Measurements from ENCODE around the gene YOD1.
"Not testable (repeated sequence)": the region's sequence is repeated elsewhere in the genome, so short reads cannot be mapped to it uniquely, and the experiment has no call there.

Gene YOD1

DNA sequence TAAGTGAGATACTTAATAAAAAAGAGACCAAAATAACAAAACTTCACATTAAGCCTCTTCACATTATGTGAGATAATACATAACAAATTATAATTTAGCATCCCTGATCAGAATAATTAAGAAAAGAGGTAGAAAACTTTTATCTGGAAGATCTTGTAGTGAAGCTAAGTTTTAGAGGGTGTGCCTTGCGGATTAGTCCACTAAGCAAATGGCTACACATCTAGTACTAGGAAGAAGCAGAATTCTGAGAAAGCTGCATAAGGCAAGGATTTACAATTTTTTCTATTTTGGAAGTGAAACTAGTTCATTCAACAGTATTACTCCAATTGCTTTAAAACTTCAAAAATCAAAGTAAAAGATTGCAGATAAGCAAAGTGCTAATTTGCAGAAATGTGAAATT, 3.5 kb downstream of the YOD1 start:
- DNase-seq = no peak

DNA sequence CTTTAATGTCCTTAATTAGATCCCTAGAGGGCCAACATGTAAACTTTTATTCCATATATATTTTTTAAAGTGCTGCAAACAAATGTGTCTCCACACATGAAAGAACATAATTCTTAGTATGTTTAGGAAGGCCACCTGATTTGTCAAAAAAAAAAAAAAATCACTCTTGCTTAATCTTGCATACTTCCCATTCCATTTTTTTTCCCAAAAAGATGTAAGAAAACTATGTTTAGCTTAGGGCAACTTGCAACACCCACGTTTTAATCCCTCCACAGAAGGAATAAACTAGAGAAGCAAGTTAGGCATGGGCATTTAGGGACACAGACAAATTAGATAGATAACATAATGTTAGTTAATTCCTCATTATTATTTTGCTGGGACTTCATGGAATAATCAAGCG, 5.6 kb downstream of the YOD1 start:
- no peak for DNase-seq

GRCh38 chr1:207041397-207041796, 9.6 kb downstream of the YOD1 start:
- not testable (repeated sequence) for DNase-seq

DNA sequence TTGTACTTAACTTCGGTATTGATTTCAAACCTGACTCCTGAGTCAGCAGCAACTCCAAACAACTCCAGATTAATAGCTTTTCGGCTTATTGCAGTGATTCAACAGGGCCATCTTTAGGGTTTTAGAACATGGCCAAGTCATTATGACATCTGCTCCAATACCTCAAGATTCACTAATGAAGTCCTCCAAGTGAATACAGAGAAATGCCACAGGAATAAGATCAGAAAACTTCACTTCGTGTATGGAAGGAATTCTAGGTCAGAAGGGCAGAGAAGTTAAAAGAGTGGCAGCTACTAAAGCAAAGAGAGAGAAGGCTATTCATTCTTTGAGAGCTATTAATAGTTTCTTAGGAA, 10.9 kb downstream of the YOD1 start:
- no peak for DNase-seq

- DNase-seq = no peak
Observed at GRCh38 chr1:207039380-207040180, 11.4 kb downstream of the YOD1 start.

DNA sequence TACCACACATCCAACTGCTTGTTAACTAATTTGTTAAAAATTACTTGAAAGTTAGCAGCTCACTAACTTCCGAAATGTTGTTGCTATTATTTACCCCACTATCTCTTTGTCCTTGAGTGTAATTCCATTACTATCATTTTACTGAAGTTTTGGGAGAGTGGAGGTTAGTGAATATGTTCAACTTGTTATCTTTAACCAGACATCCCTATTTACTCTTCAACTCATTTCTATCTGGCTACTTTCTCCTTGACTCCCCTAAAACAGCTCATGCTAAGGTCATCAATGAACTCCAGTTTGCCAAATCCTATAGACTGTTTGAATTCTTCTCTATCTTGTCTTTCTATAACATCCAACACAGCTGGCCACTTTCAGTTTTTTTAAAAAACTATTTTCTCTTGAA, 14.1 kb downstream of the YOD1 start:
- no peak for DNase-seq

GRCh38 chr1:207035877-207036551, 15.0 kb downstream of the YOD1 start:
- DNase-seq = no peak

GRCh38 chr1:207034998-207035397, 16.0 kb downstream of the YOD1 start:
- DNase-seq = no peak

DNA sequence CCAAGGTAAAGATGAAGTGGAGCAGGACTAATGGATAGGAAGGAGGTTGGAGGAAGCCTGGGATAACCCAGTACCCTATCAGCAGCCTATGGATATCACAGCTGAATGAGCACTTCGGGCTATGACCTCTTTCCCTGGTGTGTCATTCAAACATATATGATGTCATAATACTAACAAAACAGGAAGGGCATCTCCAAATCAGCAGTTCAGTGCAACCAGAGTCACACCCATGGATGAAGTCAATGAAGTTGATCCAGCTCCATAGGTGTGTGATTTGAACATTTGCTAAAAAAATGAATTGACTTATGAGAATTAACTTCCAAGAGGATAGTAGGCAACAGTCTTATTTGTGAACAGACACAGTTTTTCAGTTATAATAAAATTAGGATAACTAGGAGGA, 16.8 kb downstream of the YOD1 start:
- DNase-seq = no peak

DNA sequence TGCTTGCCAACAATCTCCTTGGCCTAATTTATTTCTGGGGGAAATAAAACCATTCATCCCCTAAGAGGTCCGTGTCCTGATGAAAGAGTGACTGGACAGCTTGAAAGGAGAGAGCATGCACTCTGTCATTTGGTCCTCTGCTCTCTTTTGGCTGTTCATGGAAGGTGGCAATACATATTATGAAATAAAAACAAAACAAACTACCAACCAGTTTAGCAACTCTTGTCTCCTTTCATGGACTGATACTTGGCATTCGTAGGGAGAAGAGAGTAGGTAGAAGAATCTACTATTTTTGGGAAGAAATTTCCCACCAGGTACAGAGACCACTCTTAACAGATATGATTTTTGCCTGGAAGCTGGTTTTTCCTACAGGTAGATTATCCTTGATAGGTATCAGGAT, 17.7 kb downstream of the YOD1 start:
- no peak for DNase-seq

GRCh38 chr1:207032528-207033017, 18.4 kb downstream of the YOD1 start, which contains the start of gene C1orf116:
Gene C1orf116 (minus strand): TSS chr1:207032756. CDS start chr1:207027598, 5,158 bp downstream.
- peak; percentile 87 for DNase-seq

- DNase-seq = peak; percentile 34
Observed at GRCh38 chr1:207031632-207032264, 19.3 kb downstream of the YOD1 start.

- DNase-seq = no peak
Observed at GRCh38 chr1:207031016-207031415, 20.0 kb downstream of the YOD1 start.

- no peak for DNase-seq
Observed at GRCh38 chr1:207030522-207031009, 20.4 kb downstream of the YOD1 start.

DNA sequence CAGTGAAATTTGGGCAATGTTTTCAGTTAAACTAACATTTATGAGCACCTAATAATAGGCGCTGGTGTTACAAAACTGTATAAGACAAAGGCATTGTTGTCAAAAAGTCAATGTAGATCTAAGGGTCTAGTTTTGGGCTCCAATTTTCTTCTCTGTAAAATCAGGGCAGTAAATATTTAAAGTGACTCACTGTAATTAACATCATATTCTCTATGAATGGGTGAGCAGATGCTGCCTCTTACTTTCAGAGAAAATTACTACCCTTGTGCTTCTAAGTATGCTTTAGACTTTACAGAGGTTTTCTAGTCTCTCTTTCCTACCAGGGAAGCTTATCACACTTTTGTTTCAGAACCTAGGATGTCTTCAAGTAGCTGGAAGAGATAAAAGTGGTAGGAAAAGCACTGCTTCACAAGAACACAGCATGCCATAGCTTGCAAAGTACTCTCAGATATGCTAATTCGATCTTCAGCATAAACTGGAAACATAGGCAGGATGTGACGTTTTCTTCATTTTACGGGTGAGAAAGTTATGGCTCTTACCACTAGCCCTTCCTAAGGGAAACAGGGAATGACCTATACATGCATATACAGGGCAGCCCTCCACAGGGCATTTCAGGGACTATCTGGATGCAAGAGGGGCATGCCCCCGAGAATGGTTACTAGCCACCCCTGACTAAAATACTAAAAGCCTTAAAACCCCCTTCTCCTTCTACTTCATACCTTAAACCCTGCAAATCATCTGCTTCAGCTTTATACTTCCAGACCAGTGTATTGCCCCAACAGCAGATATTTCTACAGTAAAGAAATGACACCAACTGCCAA, 21.1 kb downstream of the YOD1 start:
- DNase-seq = peak; percentile 45

- no peak for DNase-seq
Observed at GRCh38 chr1:207028884-207029650, 21.9 kb downstream of the YOD1 start.

GRCh38 chr1:207027921-207028320, 23.1 kb downstream of the YOD1 start:
- no peak for DNase-seq

GRCh38 chr1:207027206-207027777, 23.7 kb downstream of the YOD1 start:
- no peak for DNase-seq

DNA sequence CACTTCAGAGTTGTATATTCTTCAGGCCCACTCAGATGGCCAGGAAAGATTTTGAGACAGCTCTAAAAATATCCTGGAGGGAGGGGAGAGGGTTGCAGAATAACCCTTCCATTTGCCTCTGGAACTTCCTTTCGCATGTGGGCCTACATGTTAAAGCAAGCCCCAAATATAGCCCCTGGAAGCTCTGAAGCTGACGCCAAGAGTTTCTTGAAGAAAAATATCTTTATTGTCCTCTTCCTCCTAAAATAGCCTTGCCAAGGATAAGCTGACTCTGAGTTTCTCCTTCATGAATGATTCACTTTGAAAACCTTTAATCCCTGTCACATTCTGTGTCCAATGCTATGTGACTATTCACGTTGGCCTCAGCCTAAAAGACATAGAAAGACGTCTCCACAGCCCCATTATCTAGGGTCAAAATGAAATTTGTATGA, 24.9 kb downstream of the YOD1 start:
- DNase-seq = no peak

- no peak for DNase-seq
Observed at GRCh38 chr1:207025146-207025880, 25.7 kb downstream of the YOD1 start.

Data from NCI-H1105 treated with DMSO at 0.1 percent for 48 hours (cell line).